Measurements from ENCODE around the gene FGD2.

- TF ChIP-seq GLIS3 (CRISPR knock-in tag; IDR thresholded peaks at IDR 0.05): no peak
- no peak for TF ChIP-seq RARB (CRISPR knock-in tag; IDR thresholded peaks at IDR 0.05)
- TF ChIP-seq PATZ1 (CRISPR knock-in tag; IDR thresholded peaks at IDR 0.05; ENCODE audit: borderline replicate concordance): no peak
- TF ChIP-seq ZFP30 (CRISPR knock-in tag; IDR thresholded peaks at IDR 0.05): no peak
- no peak for TF ChIP-seq TSHZ2 (CRISPR knock-in tag; IDR thresholded peaks at IDR 0.05)
- no peak for TF ChIP-seq ZNF8 (CRISPR knock-in tag; IDR thresholded peaks at IDR 0.05)
- no peak for TF ChIP-seq POU6F1 (CRISPR knock-in tag; IDR thresholded peaks at IDR 0.05; ENCODE audit: borderline replicate concordance, low read depth)
- no peak for TF ChIP-seq ISL1 (CRISPR knock-in tag; IDR thresholded peaks at IDR 0.05)
Observed at GRCh38 chr6:37058084-37058586, 52.7 kb downstream of the FGD2 start.
